ENCODE results near the gene ORC3. TPM values are rescaled to one million over a fixed set of nuclear protein-coding genes. Genes with fewer than 3 reads are reported as not detected.

ORC3 gene
- total and polyA plus RNA-seq, 10 of the 15 experiments (the other 5 are each of a cell fraction or from before 2014, with no cell fraction given): 27.2 to 76.3 (median 54.6) TPM

GRCh38 chr6:87572021-87572420, 17.9 kb upstream of the ORC3 start (continued):
- TF ChIP-seq, protein P1, sequence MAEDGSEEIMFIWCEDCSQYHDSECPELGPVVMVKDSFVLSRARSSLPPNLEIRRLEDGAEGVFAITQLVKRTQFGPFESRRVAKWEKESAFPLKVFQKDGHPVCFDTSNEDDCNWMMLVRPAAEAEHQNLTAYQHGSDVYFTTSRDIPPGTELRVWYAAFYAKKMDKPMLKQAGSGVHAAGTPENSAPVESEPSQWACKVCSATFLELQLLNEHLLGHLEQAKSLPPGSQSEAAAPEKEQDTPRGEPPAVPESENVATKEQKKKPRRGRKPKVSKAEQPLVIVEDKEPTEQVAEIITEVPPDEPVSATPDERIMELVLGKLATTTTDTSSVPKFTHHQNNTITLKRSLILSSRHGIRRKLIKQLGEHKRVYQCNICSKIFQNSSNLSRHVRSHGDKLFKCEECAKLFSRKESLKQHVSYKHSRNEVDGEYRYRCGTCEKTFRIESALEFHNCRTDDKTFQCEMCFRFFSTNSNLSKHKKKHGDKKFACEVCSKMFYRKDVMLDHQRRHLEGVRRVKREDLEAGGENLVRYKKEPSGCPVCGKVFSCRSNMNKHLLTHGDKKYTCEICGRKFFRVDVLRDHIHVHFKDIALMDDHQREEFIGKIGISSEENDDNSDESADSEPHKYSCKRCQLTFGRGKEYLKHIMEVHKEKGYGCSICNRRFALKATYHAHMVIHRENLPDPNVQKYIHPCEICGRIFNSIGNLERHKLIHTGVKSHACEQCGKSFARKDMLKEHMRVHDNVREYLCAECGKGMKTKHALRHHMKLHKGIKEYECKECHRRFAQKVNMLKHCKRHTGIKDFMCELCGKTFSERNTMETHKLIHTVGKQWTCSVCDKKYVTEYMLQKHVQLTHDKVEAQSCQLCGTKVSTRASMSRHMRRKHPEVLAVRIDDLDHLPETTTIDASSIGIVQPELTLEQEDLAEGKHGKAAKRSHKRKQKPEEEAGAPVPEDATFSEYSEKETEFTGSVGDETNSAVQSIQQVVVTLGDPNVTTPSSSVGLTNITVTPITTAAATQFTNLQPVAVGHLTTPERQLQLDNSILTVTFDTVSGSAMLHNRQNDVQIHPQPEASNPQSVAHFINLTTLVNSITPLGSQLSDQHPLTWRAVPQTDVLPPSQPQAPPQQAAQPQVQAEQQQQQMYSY (CRISPR knock-in tag; IDR thresholded peaks at IDR 0.05): no peak
- TF ChIP-seq TCF3 (IDR thresholded peaks at IDR 0.05; ENCODE audit: borderline replicate concordance, insufficient read depth, low read depth, low read length): no peak
- TF ChIP-seq SREBF1 (IDR thresholded peaks at IDR 0.05; ENCODE audit: low read length): no peak
- TF ChIP-seq CBFB (IDR thresholded peaks at IDR 0.05; ENCODE audit: low read depth): no peak
- no peak for TF ChIP-seq HDAC2 (IDR thresholded peaks at IDR 0.05)
- TF ChIP-seq CREM (IDR thresholded peaks at IDR 0.05; ENCODE audit: low read depth): no peak
- no peak for TF ChIP-seq HDAC6 (IDR thresholded peaks at IDR 0.05; ENCODE audit: unreplicated experiment)

DNA sequence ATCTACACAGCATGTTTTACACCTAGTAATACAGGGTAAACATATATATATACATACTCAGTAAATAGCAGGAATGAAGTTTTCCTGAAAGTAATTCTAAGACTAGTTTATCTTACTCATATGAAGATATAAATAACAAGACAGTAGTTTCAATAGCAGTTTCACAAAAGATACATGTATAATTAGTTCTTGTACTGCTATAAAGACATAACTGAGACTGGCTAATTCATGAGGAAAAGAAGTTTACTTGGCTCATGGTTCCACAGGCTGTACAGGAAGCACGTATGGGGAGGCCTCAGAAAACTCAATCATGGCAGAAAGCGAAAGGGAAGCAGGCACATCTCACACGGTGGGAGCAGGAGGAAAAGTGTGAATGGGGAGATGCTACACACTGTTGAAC, 17.1 kb upstream of the ORC3 start:
- ChIA-PET CTCF (interaction anchor here (0.5 to 0.9 kb wide), 3 partner anchors 153 to 321 kb away, joined by 3 to 6 read pairs (median 3); no protein-coding TSS in a partner anchor), POLR2A (interaction anchor here (1.1 kb wide), 1 partner anchor 107 kb away, joined by 4 read pairs; no protein-coding TSS in a partner anchor), RAD21 (ENCODE audit: unreplicated experiment) (interaction anchor here (1.1 kb wide), 1 partner anchor 259 kb away, joined by 3 read pairs; no protein-coding TSS in a partner anchor), SMC1A (ENCODE audit: uncharacterized antibody, unreplicated experiment) (interaction anchor here (0.6 to 1.1 kb wide), 4 partner anchors 10 to 244 kb away, joined by 3 to 4 read pairs (median 4); no protein-coding TSS in a partner anchor)
- Histone ChIP-seq H3K4me1 (ENCODE audit: control insufficient read depth, insufficient read depth, low read length) (peaks cover 20% of the 10 kb centered on the region), H3K79me2 (ENCODE audit: control insufficient read depth, insufficient read depth, low read length) (peaks cover 38% of the 10 kb centered on the region), H3K9me3 (replicated peaks; ENCODE audit: control insufficient read depth, insufficient read depth, low read length) (peaks cover 9% of the 10 kb centered on the region), H3K27ac (ENCODE audit: control insufficient read depth, insufficient read depth) (peak overlapping the region; percentile 30; the same call in 1 of the 2 replicates), H3K4me2 (ENCODE audit: control insufficient read depth, insufficient read depth) (peak overlapping the region; percentile 4; the same call in 1 of the 2 replicates), H2AFZ (ENCODE audit: control insufficient read depth, low read depth, low read length) (no peak overlapping the region), H3K36me3 (ENCODE audit: control insufficient read depth in 2 of 2, insufficient read depth in 2 of 2, low read length in 1 of 2) (peaks cover 0 to 4% of the 10 kb centered on the region in 2 experiments; a peak in 1 of 4 replicates), H3K9ac (ENCODE audit: control insufficient read depth, insufficient read depth, low read length) (no peak overlapping the region), H3K4me3 (no peak overlapping the region), H4K20me1 (ENCODE audit: control insufficient read depth, insufficient read depth) (no peaks in the 10 kb centered on the region), H3K27me3 (replicated peaks in 1 of 2; ENCODE audit: control insufficient read depth in 2 of 2, insufficient read depth in 2 of 2, low read length in 1 of 2) (no peaks in the 10 kb centered on the region)
- in situ Hi-C loops (cut with MboI) (no loop called here), intact Hi-C loops (cut with micrococcal nuclease; ENCODE audit: unreplicated experiment) (no loop called here)
- peak; percentile 62 for ATAC-seq
- no peak for FAIRE-seq
- DNase-seq (ENCODE audit: low read depth, low spot score): no peak
- WGBS (ENCODE audit: insufficient coverage, insufficient replicate concordance, low lambda C conversion rate, missing lambda C conversion rate): 59% methylated on average over 3 of the region's 3 CpGs
- no TSS peak for BruUV-seq (replicated peaks)
- TF ChIP-seq ETV6 (conservative IDR thresholded peaks at IDR 0.05 in 1 of 2, IDR thresholded peaks at IDR 0.05 in 1 of 2; ENCODE audit: borderline replicate concordance in 1 of 2, low read depth in 1 of 2): 0 out of 4 replicates have a peak, but pooled peaks of 1 of the 2 experiments have one; percentile 23
- TF ChIP-seq BMI1 (IDR thresholded peaks at IDR 0.05; ENCODE audit: borderline replicate concordance): no peak
- TF ChIP-seq MEF2A (IDR thresholded peaks at IDR 0.05; ENCODE audit: insufficient read depth, low read depth, low read length): peak; percentile 71; the same call in 1 of the 2 replicates
- TF ChIP-seq SREBF2 (IDR thresholded peaks at IDR 0.05; ENCODE audit: low read length): no peak
- TF ChIP-seq CTCF (IDR thresholded peaks at IDR 0.05 in 2 of 3, conservative IDR thresholded peaks at IDR 0.05 in 1 of 3; ENCODE audit: control insufficient read depth in 2 of 3, extremely low read depth in 1 of 3, insufficient read depth in 1 of 3, low read depth in 3 of 3, low read length in 3 of 3): no peak
- TF ChIP-seq NFXL1 (IDR thresholded peaks at IDR 0.05; ENCODE audit: borderline replicate concordance): no peak
- TF ChIP-seq SIX5 (IDR thresholded peaks at IDR 0.05; ENCODE audit: low read depth, low read length, severe bottlenecking): no peak
- no peak for TF ChIP-seq EZH2 (IDR thresholded peaks at IDR 0.05; ENCODE audit: borderline replicate concordance, control insufficient read depth, low read depth, low read length)
- TF ChIP-seq MTA2 (IDR thresholded peaks at IDR 0.05; ENCODE audit: low read depth): no peak
